ENCODE results near the gene IL4.

The IL4 gene

DNA sequence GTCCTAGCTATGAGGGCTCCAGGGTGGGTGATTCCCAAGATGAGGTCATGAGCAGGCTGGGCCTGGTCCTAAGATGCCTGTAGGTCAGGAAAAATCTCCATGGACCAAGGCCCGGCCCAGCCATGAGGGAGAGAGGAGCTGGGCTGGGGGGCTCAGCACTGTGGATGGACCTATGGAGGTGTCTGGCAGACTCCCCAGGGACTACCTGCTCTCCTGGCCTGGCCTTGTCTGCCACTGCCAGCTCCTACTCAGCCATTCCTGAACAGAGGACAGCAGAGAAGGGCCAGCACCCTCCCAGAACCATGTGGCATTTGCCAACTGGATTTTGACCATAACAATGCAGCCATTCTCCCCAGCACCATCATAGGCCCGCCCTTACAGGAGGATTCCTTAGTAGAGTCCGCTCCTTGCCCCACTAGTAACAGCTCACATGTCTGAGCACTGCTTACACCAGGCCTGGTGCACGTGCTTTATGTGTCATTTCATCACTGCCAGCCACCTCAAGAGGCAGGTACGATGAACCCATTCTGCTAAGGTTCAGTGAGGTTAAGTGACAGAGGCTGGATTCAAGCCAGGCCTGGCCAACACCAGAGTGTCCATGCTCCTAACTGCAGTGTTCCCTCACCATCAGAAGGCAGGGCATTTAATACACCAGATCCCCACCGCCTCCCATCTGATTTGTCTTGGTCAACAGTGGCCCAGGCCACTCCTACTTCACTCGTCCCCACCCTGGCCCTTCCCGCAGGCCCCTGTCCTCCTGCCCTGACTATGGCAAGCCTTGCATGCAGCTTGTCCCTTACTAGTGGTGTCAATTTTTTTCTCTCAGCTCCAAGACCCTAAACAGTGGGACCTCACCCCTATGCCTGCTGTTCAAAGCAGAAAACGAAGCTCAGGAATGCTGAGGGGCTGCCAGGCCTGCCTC is 15.1 kb upstream of the IL4 start:
- no peak for DNase-seq

DNA sequence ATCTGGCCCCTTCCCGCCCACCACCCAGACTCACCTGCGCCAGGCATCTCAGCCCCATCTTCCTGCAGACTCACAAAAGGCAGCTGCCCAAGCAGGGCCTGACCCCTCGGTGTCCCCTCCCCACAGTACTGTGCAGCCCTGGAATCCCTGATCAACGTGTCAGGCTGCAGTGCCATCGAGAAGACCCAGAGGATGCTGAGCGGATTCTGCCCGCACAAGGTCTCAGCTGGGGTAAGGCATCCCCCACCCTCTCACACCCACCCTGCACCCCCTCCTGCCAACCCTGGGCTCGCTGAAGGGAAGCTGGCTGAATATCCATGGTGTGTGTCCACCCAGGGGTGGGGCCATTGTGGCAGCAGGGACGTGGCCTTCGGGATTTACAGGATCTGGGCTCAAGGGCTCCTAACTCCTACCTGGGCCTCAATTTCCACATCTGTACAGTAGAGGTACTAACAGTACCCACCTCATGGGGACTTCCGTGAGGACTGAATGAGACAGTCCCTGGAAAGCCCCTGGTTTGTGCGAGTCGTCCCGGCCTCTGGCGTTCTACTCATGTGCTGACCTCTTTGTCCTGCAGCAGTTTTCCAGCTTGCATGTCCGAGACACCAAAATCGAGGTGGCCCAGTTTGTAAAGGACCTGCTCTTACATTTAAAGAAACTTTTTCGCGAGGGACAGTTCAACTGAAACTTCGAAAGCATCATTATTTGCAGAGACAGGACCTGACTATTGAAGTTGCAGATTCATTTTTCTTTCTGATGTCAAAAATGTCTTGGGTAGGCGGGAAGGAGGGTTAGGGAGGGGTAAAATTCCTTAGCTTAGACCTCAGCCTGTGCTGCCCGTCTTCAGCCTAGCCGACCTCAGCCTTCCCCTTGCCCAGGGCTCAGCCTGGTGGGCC is 13.9 kb upstream of the IL4 start:
- no peak for DNase-seq

DNA sequence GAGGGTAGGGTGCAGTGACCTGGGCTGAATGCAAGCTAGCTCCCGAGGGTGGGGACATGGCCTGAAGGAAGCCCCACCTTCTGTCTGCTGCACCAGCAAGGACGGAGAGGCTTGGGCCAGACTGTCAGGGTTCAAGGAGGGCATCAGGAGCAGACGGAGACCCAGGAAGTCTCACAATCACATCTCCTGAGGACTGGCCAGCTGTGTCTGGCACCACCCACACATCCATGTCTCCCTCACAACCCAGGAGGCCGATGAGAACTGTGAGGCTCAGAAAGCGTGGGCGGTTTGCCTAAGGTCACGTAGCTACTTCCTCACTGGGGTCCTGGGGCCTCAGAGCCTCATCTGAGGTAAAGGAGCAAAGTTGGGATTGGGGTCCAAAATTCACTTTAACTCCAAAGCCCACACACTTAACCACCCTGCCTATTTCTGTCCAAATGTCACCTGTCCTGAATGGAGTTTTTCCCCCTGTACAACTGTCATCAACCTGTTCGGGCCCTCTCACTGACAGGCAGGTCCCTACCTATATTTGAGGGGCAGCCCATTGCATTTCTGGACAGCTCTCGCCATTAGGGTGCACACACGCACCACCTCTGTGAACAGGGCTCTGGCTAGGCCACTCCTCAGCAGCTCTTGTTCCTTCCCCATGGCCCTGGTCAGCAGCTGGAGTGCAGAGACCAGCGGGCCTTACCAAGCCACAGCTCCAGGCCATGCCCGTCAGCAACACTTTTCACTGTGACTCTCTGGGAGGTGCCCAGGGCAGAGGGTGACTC is 12.4 kb upstream of the IL4 start:
- no peak for DNase-seq

DNA sequence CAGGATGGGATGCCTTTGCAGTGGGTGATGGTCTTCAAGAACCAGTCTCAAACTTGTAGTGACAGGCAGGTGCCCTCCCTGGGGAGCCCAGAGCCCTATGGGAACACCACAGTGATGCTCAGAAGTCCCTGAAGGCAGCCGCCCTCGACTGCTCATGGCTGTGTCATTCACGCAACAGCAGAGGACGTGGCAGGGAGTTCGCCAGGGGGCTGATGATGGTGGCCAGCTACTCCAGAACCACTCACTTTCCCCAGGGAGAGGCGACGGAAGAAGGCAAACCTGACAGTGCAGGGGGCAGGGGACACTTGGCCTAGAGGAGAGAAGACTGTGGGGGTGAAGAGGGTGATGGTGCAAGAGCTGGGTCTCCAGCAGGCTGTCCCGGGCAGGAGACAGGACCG is 11.8 kb upstream of the IL4 start:
- DNase-seq: no peak

DNA sequence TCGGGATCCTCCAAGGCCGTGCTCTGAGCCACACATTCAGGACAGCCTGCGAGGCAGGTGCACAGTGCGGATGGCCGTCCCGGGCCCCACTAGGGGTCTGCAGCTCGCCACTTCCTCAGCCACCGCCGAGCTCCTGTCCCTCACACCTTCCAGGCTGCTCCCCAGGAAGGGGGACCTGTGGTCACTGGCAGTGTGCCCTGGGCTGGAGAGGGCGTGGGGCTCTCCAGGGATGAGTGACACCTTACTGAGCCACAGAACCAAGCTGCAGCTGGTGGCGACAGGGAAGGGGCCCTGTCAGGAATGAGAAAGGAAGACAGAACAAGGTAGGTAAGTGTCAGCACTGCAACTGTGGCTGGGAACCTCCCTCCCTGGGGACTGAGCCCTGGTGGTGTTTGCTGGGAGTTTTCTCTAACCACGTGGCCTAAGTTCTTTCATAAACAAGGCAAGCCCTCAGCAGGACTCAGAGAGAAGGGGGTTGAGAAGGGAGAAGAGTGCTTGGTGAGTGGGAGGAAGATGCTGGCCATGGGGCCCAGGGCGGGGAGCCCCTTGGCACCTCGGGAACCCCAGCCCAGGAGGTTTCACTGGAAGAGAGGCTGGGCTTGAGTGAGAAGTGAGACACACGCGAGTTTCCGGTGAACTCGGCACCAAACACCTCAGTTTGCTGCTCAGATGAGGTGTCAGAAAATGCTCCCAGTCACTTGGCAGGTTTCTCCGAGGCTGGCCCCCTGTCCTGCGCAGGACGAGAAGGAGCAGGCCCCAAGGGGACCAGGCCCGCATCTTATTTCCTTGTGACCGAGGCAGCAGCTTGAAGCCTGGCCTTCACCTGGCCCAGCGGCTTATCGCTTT is 10.6 kb upstream of the IL4 start:
- peak; percentile 33 for DNase-seq

DNA sequence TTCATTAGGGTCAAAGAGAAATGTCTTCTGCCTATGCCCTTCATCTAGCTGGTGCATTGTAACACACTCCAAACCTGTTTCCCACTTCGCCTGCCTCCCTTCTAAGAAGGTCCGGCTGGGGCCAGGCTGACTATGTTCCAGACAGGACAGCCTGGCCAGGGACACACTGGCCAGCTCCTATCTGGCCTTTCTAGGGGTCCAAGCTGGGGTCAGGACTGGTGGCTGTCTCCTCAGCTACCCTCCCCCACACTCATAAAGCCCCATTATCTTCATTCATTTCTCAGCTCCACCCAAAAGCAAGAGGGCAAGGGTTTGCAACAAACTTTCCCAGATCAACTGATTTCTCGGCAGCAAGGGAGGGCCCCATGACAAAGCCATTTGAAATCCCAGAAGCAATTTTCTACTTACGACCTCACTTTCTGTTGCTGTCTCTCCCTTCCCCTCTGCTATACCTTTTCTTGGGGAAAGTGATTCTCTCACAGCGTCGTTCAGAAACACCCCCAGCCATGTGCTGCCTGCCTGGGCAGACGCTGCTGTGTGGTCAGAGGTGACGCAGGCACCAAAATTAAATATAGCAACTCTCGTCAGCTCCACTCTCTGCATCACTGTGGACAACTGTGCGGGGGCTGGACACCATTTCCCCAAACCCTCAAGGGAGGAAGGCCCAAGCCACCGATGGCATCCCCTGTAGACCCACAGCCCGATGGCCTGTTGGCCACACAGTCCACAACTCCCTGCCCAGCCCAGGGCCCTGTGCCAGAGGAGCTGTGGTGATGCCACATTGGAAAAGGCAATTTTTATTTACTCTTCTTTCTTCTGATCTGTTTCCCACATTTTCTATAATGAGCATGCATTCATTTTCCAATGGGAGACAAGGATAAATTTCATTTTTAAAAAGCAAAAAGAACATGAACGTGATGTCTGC is 9.8 kb upstream of the IL4 start:
- no peak for DNase-seq

DNA sequence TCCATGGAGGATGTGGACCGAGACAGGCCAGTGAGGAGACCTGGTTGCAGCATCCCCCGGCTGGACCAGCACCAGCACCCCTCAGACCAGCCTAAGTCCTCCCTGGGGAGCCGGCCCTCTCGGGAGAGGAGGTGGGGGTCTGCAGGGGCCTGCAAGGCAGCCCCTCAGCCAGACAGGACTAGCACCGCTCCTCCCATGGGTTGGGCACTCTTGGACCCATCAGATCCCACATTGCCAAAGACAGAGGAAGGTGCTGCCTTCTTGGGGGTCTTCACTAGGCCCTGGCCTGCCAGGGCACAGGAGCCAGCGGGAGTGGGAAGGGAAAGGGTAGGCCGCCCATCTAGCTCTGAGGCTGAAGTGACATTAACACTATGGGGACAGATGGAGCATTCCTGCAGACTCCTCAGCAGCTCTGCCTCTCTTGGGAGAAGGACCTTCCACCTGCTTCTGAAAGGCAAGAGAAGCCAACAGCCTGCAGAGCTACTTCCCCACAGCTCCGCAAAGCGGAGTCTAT is 9.0 kb upstream of the IL4 start:
- no peak for DNase-seq

DNA sequence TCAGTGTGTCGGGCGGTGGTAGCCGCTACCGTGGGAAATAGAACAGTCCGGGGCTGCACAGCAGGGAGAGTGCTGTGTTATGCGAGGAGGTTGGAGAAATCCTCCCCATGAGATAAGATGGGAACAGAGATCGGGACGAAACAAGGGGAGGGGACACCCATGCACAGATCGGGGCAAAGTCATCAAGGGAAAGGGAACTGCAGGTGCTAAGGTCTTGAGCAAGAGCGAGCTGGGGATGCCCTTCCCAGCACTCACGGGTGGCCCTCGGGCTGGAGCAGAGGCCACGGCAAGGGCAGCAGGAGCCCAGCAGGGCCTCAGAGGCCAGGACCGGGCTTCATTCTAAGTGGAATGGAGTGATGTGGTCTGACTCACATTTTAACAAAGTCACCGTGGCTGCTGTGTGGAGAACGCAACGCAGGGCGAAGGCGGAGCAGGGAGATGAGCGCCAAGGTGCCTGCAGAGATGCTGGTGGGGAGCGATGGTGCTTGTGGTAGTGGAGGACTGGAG is 8.2 kb upstream of the IL4 start:
- no peak for DNase-seq

DNA sequence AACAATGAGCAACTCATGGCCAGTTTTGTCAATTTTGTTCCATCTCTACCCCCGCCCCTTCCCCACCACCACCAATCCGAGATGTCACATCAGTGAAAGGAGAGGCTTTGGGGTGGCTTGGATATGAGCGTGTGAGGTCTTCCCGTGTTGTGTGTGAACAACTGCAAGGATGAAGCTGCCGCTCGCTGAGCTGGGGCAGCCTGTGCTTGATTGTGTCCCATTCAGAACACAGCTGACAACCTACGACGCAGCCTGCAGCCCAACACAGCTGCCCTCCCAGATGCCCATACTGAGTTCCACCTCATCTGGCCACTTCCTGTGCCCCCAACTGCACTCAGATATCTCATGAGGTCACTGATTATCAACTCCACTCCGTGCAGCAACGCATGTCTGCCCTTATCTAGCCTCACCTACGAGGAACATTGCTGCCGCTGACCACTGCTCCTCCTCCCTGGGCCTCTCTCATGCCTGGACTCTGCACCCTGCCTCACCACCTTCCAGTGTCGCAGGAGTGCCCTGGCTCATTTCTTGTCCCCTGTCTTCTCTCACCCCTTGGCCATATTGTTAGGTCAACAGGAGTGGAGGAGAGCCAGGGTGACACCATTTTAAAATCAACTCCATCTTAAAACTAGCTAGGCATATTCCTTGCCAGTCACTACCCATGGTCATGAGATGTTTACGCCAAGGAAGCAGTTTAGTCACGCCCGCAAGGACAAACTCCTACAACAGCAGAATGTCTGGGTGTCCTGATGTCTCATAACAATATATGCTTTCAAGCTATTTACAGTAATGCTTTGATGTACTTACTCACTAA is 7.3 kb upstream of the IL4 start:
- no peak for DNase-seq

DNA sequence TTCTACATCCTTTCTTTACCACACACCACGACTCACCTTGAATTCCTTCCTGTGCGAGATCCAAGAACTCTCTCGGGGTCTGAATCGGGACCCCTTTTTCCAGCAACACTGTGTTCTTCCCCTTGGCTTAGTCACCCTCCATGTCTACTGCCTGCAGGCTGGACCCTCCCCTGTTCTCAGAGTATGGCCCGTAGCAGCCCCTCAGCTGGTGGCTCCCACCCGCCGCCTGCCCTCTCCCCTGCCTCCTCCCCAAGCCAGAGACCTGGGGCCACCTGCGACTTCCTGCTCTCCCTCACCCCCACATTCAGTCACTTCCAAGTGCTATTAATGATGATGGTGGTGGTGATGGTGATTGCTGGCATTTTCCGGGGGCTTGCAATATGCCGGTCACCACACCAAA is 6.5 kb upstream of the IL4 start:
- DNase-seq: no peak

DNA sequence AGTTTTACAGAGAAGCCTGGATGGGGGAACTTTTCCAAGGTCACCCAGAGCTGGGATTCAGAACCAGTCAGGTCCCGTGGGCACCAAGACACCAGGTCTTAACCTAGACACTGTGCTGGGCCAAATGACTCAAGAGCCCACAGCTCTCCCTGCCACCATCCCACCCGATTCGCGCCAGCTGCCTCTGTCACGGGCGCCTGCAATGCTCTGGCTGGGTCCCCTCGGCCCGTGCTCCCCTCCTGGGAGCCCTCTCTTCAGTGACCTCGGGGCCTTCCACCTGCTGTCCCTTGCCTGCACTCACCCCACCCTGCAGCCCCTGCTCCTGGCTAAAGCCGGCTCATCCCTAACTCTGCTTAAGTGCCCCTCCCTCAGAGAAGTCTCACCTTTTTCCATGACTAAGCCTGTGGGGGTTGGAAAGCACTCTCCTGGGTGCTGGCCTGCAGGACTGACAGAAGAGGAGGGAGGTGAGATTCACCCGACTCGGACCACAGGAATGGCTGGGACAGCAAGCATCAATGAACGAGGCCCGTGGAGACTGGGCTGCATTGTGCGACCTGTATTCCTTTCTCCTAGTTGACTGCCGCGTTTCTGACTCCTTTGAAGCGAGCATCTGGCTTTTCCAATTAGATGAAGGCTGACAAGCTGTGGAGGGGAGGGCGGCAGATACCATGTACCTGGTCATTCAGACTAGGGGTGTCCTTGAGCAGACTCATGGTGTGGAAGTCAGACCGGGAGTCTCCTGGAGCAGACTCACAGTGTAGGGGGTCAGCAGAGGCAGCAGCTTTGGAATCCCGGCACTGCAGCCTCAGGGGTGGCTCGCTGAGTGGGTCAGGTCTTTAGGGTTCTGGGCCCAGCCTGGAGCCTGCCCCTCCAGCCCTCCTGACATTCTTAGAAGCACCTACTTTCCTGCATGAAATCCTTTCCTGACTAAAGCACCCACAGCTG is 5.8 kb upstream of the IL4 start:
- no peak for DNase-seq

DNA sequence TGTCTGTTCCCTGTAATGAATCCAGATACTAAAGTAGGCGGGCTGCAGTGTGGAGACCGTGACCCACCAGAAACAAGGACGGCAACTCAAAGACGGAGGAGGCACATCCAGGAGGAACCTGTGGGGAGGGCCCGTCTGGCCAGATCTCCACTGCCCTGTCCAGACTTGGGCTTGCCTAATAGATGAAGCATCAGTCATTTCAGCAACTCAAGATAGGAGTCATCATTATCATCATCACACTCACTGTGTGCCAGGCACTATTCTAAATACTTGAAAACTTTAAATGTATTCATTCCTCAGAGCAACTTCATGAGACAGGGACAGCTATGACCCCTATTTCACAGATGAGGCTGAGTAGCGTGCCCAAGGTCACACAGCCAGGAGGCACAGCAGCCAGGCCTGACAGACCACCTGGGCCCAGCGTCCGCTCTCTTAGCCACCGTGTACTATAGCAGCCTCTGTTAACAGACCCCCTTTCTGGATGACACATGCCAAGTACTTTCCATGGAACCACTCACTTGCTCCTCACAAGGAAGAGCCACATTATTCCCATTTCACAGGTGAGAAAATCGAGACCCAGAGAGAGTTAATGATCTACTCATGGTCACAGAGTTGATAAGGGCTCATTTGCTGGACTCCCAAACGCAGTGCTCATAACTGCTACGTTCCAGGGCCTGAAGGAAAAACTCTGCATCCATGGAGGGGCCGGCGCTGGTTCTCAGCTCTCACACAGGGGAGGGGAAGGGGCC is 4.9 kb upstream of the IL4 start:
- DNase-seq: no peak

DNA sequence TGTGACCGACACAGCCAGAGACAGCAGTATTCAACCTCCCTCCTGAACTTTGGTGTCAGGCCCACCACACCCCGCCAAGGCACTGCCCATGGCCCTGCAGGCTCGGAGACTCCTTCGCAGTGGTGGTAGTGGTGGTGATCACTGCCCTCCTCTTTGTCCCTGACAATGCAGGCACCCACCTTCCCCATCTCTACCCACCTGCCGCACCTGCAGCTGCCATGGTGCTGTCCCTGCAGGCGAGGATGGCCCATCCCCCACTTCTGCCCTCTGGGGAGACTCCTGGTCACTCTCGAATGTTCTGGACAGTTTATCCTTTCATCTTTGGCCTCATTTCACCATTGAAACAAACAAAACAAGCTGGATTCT is 4.4 kb upstream of the IL4 start:
- no peak for DNase-seq

DNA sequence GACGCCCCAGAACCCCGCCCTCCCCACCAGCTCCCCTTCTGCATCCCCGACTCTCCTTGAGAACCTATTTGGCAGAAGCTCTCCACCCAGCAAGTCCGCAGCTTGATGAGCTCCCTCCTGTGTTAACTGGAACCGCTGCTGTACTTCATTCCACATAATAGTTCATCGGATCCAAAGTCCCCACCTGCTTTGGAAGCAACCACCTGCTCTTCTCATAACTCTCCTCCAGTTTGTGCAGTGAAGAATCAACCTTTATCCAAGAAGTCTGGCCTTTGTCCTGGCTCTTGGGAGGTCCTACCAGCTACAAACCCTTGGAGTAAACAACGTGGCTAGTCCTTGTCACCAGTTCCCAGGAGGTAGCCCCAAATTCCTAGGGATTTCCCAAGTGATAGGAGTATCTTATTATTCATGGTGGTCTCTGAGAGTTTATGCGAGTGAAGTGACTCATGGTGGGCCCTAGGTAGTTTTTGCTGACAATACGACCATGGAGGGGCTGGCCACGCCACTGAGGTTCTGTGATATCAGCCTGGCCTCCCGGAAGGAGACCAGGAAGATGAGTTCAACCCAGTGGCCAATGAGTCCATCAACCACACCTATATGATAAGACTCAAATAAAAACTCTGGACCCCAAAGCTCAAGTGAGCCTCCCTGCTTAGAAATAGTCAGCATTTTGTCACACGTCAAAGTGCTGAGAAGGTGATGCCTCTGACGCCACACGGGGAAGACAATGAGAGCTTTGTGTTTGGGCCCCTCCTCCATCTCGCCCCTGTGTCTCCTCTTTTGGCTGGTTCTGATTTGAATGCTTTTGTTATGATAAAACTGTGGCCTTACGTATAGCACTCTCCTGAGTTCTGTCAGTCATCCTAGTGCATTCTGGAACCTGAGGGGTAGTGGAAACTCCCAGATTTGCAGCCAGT is 3.6 kb upstream of the IL4 start:
- no peak for DNase-seq

DNA sequence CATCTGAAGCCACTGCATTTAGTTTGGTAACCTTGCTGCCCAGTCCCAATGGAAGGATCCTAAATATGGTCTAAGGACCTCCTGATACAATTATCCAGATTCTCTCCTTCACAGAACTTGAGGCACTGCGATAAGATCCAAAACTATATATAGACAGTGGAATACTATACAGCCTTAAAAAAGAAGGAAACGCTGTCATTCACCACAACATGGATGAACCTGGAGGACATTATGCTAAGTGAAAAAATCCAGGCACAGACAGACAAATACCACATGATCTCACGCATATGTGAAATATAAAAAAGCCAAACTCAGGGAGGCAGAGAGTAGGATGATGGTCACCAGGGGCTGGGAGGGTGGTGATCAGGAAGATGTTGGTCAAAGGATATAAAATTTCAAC is 2.8 kb upstream of the IL4 start:
- DNase-seq: no peak

DNA sequence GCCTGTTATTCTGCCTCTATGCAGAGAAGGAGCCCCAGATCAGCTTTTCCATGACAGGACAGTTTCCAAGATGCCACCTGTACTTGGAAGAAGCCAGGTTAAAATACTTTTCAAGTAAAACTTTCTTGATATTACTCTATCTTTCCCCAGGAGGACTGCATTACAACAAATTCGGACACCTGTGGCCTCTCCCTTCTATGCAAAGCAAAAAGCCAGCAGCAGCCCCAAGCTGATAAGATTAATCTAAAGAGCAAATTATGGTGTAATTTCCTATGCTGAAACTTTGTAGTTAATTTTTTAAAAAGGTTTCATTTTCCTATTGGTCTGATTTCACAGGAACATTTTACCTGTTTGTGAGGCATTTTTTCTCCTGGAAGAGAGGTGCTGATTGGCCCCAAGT is 301 bp upstream of the IL4 start:
- no peak for DNase-seq

Measured in fibroblast of skin of back (primary cell).